GM12878 (cell line): ENCODE data around the gene FAM228A.

Experiments
- CTCF ChIP-seq, 3 experiments: IDR thresholded peaks in 2 of 3; conservative IDR thresholded peaks in 1 of 3; 2 replicates each; pipeline ENCODE4 v1.5.1; 2011; ENCODE audit warnings: low read depth in 3 of 3, low read length in 3 of 3, mild to moderate bottlenecking in 3 of 3, control low read depth in 2 of 3, moderate library complexity in 2 of 3, inconsistent platforms in 1 of 3, mixed read lengths in 1 of 3; ENCODE audit not compliant: control insufficient read depth in 2 of 3, insufficient read depth in 1 of 3; ENCODE audit errors: extremely low read depth in 1 of 3
- EGR1 ChIP-seq, 2 experiments: IDR thresholded peaks; 1 replicate in 1 of 2; 2 replicates in 1 of 2; pipeline ENCODE4 v1.6.1; 2011 to 2012; ENCODE audit warnings: low read depth in 2 of 2, low read length in 2 of 2, borderline replicate concordance in 1 of 2, mild to moderate bottlenecking in 1 of 2, moderate library complexity in 1 of 2
- FOXK2 ChIP-seq: fragments of 450-650 bp; IDR thresholded peaks from 2 replicates; pipeline ENCODE4 v1.6.1; 2017; ENCODE audit warnings: mild to moderate bottlenecking, moderate library complexity
- JUND ChIP-seq: IDR thresholded peaks from 2 replicates; pipeline ENCODE4 v1.6.1; 2012; ENCODE audit warnings: low read depth, mild to moderate bottlenecking, low read length, improper control_type of control experiment, moderate library complexity
- MTA2 ChIP-seq: fragments of 450-650 bp; IDR thresholded peaks from 2 replicates; pipeline ENCODE4 v1.6.1; 2016; ENCODE audit warnings: low read depth, mild to moderate bottlenecking, moderate library complexity
- NFYB ChIP-seq: IDR thresholded peaks from 2 replicates; pipeline ENCODE4 v1.6.1; 2011; ENCODE audit warnings: low read depth, mild to moderate bottlenecking, low read length, improper control_type of control experiment, moderate library complexity; ENCODE audit not compliant: insufficient read depth
- PBX3 ChIP-seq: IDR thresholded peaks from 2 replicates; pipeline ENCODE4 v1.6.1; 2011; ENCODE audit warnings: mild to moderate bottlenecking, low read depth, low read length, moderate library complexity; ENCODE audit not compliant: insufficient replicate concordance
- POLR2AphosphoS5 ChIP-seq: IDR thresholded peaks from 2 replicates; pipeline ENCODE4 v1.6.1; 2011; ENCODE audit warnings: mild to moderate bottlenecking, low read length, inconsistent platforms
- RAD21 ChIP-seq: IDR thresholded peaks from 2 replicates; pipeline ENCODE4 v1.6.1; 2011; ENCODE audit warnings: mild to moderate bottlenecking, low read depth, low read length, moderate library complexity; ENCODE audit not compliant: insufficient read depth
- SMAD5 ChIP-seq: IDR thresholded peaks from 2 replicates; pipeline ENCODE4 v1.6.1; 2016; ENCODE audit warnings: antibody characterized with exemption, low read depth
- SMARCA5 ChIP-seq: fragments of 450-650 bp; IDR thresholded peaks from 2 replicates; pipeline ENCODE4 v1.6.1; 2017; ENCODE audit warnings: mild to moderate bottlenecking
- SMC3 ChIP-seq: IDR thresholded peaks from 2 replicates; pipeline ENCODE4 v1.6.1; 2011; ENCODE audit warnings: low read length, improper control_type of control experiment, borderline replicate concordance
- TAF1 ChIP-seq: IDR thresholded peaks from 2 replicates; pipeline ENCODE4 v1.6.1; 2011; ENCODE audit warnings: mild to moderate bottlenecking, low read depth, low read length, borderline replicate concordance
- TF ChIP-seq, protein P1 (sequence below): IDR thresholded peaks from 2 replicates; pipeline ENCODE4 v1.6.1; 2012; ENCODE audit warnings: mild to moderate bottlenecking, low read depth, low read length

GRCh38 chr2:24231461-24231881 is 56.6 kb downstream of the FAM228A start:
- TF ChIP-seq EGR1 (IDR thresholded peaks at IDR 0.05; ENCODE audit: borderline replicate concordance in 1 of 2, low read depth in 2 of 2, low read length in 2 of 2) (no peak), RAD21 (no peak), SMAD5 (no peak), TAF1 (no peak), NFYB (no peak), CTCF (IDR thresholded peaks at IDR 0.05 in 2 of 3, conservative IDR thresholded peaks at IDR 0.05 in 1 of 3; ENCODE audit: control insufficient read depth in 2 of 3, extremely low read depth in 1 of 3, insufficient read depth in 1 of 3, low read depth in 3 of 3, low read length in 3 of 3) (no peak), POLR2AphosphoS5 (no peak), FOXK2 (no peak), PBX3 (no peak), SMARCA5 (no peak), JUND (no peak), SMC3 (no peak), MTA2 (no peak)
- TF ChIP-seq, protein P1, sequence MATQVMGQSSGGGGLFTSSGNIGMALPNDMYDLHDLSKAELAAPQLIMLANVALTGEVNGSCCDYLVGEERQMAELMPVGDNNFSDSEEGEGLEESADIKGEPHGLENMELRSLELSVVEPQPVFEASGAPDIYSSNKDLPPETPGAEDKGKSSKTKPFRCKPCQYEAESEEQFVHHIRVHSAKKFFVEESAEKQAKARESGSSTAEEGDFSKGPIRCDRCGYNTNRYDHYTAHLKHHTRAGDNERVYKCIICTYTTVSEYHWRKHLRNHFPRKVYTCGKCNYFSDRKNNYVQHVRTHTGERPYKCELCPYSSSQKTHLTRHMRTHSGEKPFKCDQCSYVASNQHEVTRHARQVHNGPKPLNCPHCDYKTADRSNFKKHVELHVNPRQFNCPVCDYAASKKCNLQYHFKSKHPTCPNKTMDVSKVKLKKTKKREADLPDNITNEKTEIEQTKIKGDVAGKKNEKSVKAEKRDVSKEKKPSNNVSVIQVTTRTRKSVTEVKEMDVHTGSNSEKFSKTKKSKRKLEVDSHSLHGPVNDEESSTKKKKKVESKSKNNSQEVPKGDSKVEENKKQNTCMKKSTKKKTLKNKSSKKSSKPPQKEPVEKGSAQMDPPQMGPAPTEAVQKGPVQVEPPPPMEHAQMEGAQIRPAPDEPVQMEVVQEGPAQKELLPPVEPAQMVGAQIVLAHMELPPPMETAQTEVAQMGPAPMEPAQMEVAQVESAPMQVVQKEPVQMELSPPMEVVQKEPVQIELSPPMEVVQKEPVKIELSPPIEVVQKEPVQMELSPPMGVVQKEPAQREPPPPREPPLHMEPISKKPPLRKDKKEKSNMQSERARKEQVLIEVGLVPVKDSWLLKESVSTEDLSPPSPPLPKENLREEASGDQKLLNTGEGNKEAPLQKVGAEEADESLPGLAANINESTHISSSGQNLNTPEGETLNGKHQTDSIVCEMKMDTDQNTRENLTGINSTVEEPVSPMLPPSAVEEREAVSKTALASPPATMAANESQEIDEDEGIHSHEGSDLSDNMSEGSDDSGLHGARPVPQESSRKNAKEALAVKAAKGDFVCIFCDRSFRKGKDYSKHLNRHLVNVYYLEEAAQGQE, result no peak
